Right hindlimb (tissue), 1 donor: ENCODE results near the gene NTRK3.

Source experiments
- DNase-seq: peaks from one replicate; pipeline ENCODE4 v3.0.0-alpha.2; 2018

Gene NTRK3

GRCh38 chr15:88177451-88177850 lies 79.1 kb downstream of the NTRK3 start:
- DNase-seq, result no peak

- peak; percentile 72 for DNase-seq
These were observed 82.0 kb downstream of the NTRK3 start for GRCh38 chr15:88174571-88174970.

- peak; percentile 35 for DNase-seq
These were observed 90.2 kb downstream of the NTRK3 start for GRCh38 chr15:88166082-88166993.

GRCh38 chr15:88161636-88162035 lies 94.9 kb downstream of the NTRK3 start:
- no peak for DNase-seq

- DNase-seq, result no peak
These were observed 101.2 kb downstream of the NTRK3 start for GRCh38 chr15:88155310-88155709.

- no peak for DNase-seq
These were observed 103.9 kb downstream of the NTRK3 start for GRCh38 chr15:88152672-88153071.

- DNase-seq, result no peak
These were observed 108.8 kb downstream of the NTRK3 start for GRCh38 chr15:88147760-88148159.

GRCh38 chr15:88144921-88145653 lies 111.5 kb downstream of the NTRK3 start:
- DNase-seq, result no peak

- DNase-seq, result no peak
These were observed 114.4 kb downstream of the NTRK3 start for GRCh38 chr15:88142121-88142520.

- DNase-seq, result no peak
These were observed 115.2 kb downstream of the NTRK3 start for GRCh38 chr15:88141269-88141889.

GRCh38 chr15:88140398-88140797 lies 116.1 kb downstream of the NTRK3 start:
- no peak for DNase-seq

- no peak for DNase-seq
These were observed 116.6 kb downstream of the NTRK3 start for GRCh38 chr15:88139936-88140335.

GRCh38 chr15:88133795-88134194 lies 122.7 kb downstream of the NTRK3 start:
- no peak for DNase-seq

GRCh38 chr15:88132499-88132898 lies 124.0 kb downstream of the NTRK3 start:
- no peak for DNase-seq

GRCh38 chr15:88131937-88132336 lies 124.6 kb downstream of the NTRK3 start:
- DNase-seq, result no peak

GRCh38 chr15:88127432-88127790 lies 129.1 kb downstream of the NTRK3 start:
- peak; percentile 59 for DNase-seq

- DNase-seq, result no peak
These were observed 129.7 kb downstream of the NTRK3 start for GRCh38 chr15:88126695-88127431.

- DNase-seq, result peak; percentile 53
These were observed 131.0 kb downstream of the NTRK3 start for GRCh38 chr15:88125576-88125975.

GRCh38 chr15:88124199-88124598 lies 132.3 kb downstream of the NTRK3 start:
- peak; percentile 36 for DNase-seq

GRCh38 chr15:88121968-88122530 lies 134.5 kb downstream of the NTRK3 start:
- no peak for DNase-seq

- no peak for DNase-seq
These were observed 136.5 kb downstream of the NTRK3 start for GRCh38 chr15:88120026-88120425.

- no peak for DNase-seq
These were observed 137.8 kb downstream of the NTRK3 start for GRCh38 chr15:88118741-88119140.

- no peak for DNase-seq
These were observed 138.5 kb downstream of the NTRK3 start for GRCh38 chr15:88118035-88118434.
